A549 (cell line): ENCODE results near the gene GUCY1A2. TPM values are rescaled to one million over a fixed set of nuclear protein-coding genes. Genes with fewer than 3 reads are reported as not detected.

Experiments used
- ATAC-seq, 2 experiments: fragments of 200-7000 bp in 1 of 2; fragments of >200 bp in 1 of 2; cut with Nextera tagmentation in 1 of 2; cut with Tn5 transposase in 1 of 2; 3 replicates each; pipeline versions ENCODE4 v1.8.0 to v1.9.1; 2018 to 2020; ENCODE audit warnings: mild to moderate bottlenecking in 1 of 2, moderate library complexity in 1 of 2
- CTCF ChIA-PET: fragments of 300-600 bp; sonication (Branson Sonifier 250); formaldehyde crosslinking; extraction: SDS; loops from one replicate; lab custom pipeline; 2021; ENCODE audit warnings: antibody characterized with exemption, inconsistent platforms; lab: Yijun Ruan, JAX
- POLR2A ChIA-PET: fragments of 350-600 bp; formaldehyde crosslinking; extraction: SDS; loops from one replicate; lab custom pipeline; 2021; ENCODE audit warnings: antibody characterized with exemption, inconsistent platforms; lab: Yijun Ruan, JAX
- DNase-seq, 2 experiments: peaks; one replicate each; pipeline versions ENCODE4 v3.0.0 to v3.0.0-alpha.2; 2011 to 2016; ENCODE audit warnings: low read depth in 1 of 2, low spot score in 1 of 2
- FAIRE-seq: peaks from 2 replicates; lab custom pipeline; 2011; peaks lifted over from hg19 to GRCh38; lab: Jason Lieb, UNC
- H3K27ac ChIP-seq, 2 experiments: fragments of >200 bp; sonication (Bioruptor Twin); formaldehyde crosslinking; 3 replicates each; pipeline ENCODE4 v1.5.1; 2016 to 2017
- H3K4me1 ChIP-seq: fragments of >200 bp; sonication (Bioruptor Twin); formaldehyde crosslinking; 3 replicates; pipeline ENCODE4 v1.6.1; 2016
- H3K4me2 ChIP-seq: fragments of >200 bp; sonication (Bioruptor Twin); formaldehyde crosslinking; 3 replicates; pipeline ENCODE4 v1.6.1; 2016
- H3K4me3 ChIP-seq: fragments of >200 bp; sonication (Bioruptor Twin); formaldehyde crosslinking; 3 replicates; pipeline ENCODE4 v1.5.1; 2016
- H3K9me3 ChIP-seq: fragments of >200 bp; sonication (Bioruptor Twin); formaldehyde crosslinking; 3 replicates; pipeline ENCODE4 v1.6.1; 2016
- CBX2 ChIP-seq: fragments of 200-600 bp; sonication (generic); IDR thresholded peaks from 2 replicates; pipeline ENCODE4 v1.6.1; 2016; ENCODE audit warnings: low read depth, mild to moderate bottlenecking, borderline replicate concordance
- CBX8 ChIP-seq: fragments of 200-600 bp; sonication (generic); IDR thresholded peaks from 2 replicates; pipeline ENCODE4 v1.6.1; 2016
- EHF ChIP-seq: fragments of 250-450 bp; sonication (Bioruptor Pico); IDR thresholded peaks from 2 replicates; pipeline ENCODE4 v1.5.0; 2020; ENCODE audit warnings: mild to moderate bottlenecking
- HOXB13 ChIP-seq: fragments of 250-450 bp; sonication (Bioruptor Pico); IDR thresholded peaks from 2 replicates; pipeline ENCODE4 v1.5.0; 2020; ENCODE audit warnings: low read depth, mild to moderate bottlenecking, moderate library complexity
- HOXB5 ChIP-seq: fragments of 250-450 bp; sonication (Bioruptor Pico); IDR thresholded peaks from 2 replicates; pipeline ENCODE4 v1.5.0; 2020; ENCODE audit warnings: mild to moderate bottlenecking, moderate library complexity
- JUN ChIP-seq, 2 experiments: fragments of >200 bp; sonication (Bioruptor Twin); formaldehyde crosslinking; IDR thresholded peaks; 2 replicates in 1 of 2; 3 replicates in 1 of 2; pipeline ENCODE4 v1.6.1; 2016 to 2017
- JUNB ChIP-seq: fragments of >200 bp; sonication (Bioruptor Twin); formaldehyde crosslinking; IDR thresholded peaks from 2 replicates; pipeline ENCODE4 v1.6.1; 2016
- KDM1A ChIP-seq: fragments of 200-600 bp; sonication (generic); IDR thresholded peaks from 2 replicates; pipeline ENCODE4 v1.6.1; 2016; ENCODE audit warnings: low read depth, mild to moderate bottlenecking
- MAFK ChIP-seq: fragments of 450-650 bp; IDR thresholded peaks from 2 replicates; pipeline ENCODE4 v1.6.1; 2014; ENCODE audit not compliant: partially characterized antibody
- MAZ ChIP-seq: fragments of 150-350 bp; IDR thresholded peaks from 2 replicates; pipeline ENCODE4 v1.6.1; 2014; ENCODE audit warnings: antibody characterized with exemption, low read depth, low read length, borderline replicate concordance
- POLR2AphosphoS2 ChIP-seq: conservative IDR thresholded peaks from 2 replicates; pipeline ENCODE4 v1.6.1; 2012; ENCODE audit warnings: low read length, improper control_type of control experiment, inconsistent platforms
- RAD21 ChIP-seq, 2 experiments: fragments of >200 bp in 1 of 2; sonication (Bioruptor Twin) in 1 of 2; formaldehyde crosslinking in 1 of 2; IDR thresholded peaks in 1 of 2; conservative IDR thresholded peaks in 1 of 2; 2 replicates in 1 of 2; 3 replicates in 1 of 2; pipeline ENCODE4 v1.6.1; 2012 to 2018; ENCODE audit warnings: inconsistent platforms in 1 of 2
- RFX5 ChIP-seq: fragments of 450-650 bp; IDR thresholded peaks from 2 replicates; pipeline ENCODE4 v1.7.1; 2014; ENCODE audit warnings: antibody characterized with exemption, mild to moderate bottlenecking, moderate library complexity
- SREBF2 ChIP-seq: fragments of 450-650 bp; IDR thresholded peaks from 2 replicates; pipeline ENCODE4 v1.6.1; 2014; ENCODE audit warnings: mild to moderate bottlenecking, moderate library complexity
- WGBS: methylation state at CpG from one replicate; pipeline ENCODE4 v1.1.6; 2017; ENCODE audit errors: missing lambda C conversion rate; 5-methylcytosine and 5-hydroxymethylcytosine counted together
- polyA plus RNA-seq, 4 experiments: library from polyadenylated mRNA; depleted of rRNA in 3 of 4; stranded (reverse); fragments of >200 nt; fragmentation: RNase III in 1 of 4; extraction: RNeasy Plus Mini Kit Qiagen cat#74134 plus additional on column Dnase treatment in 1 of 4; gene quantifications; 2 replicates in 3 of 4; 3 replicates in 1 of 4; pipeline ENCODE4 v1.2.3, GENCODE V29; 2011 to 2017
- TF ChIP-seq, protein P1 (sequence below): fragments of >200 bp; sonication (Bioruptor Twin); formaldehyde crosslinking; IDR thresholded peaks from 3 replicates; pipeline ENCODE4 v1.6.1; 2016
- TF ChIP-seq, protein P2 (sequence below): fragments of 250-450 bp; sonication (Bioruptor Pico); IDR thresholded peaks from 2 replicates; pipeline ENCODE4 v1.5.0; 2020; ENCODE audit warnings: low read depth, mild to moderate bottlenecking, moderate library complexity
- TF ChIP-seq, protein P3 (sequence below): fragments of 450-650 bp; IDR thresholded peaks from 2 replicates; pipeline ENCODE4 v1.6.1; 2014; ENCODE audit warnings: antibody characterized with exemption
- TF ChIP-seq, protein P4 (sequence below): fragments of 200-600 bp; sonication (generic); IDR thresholded peaks from 2 replicates; pipeline ENCODE4 v1.6.1; 2016; ENCODE audit warnings: antibody characterized with exemption, mild to moderate bottlenecking, moderate library complexity

The GUCY1A2 gene
- polyA plus RNA-seq, 2 of the 4 experiments (the other 2 are of a cell fraction), result 0.12 to 0.16 TPM

DNA sequence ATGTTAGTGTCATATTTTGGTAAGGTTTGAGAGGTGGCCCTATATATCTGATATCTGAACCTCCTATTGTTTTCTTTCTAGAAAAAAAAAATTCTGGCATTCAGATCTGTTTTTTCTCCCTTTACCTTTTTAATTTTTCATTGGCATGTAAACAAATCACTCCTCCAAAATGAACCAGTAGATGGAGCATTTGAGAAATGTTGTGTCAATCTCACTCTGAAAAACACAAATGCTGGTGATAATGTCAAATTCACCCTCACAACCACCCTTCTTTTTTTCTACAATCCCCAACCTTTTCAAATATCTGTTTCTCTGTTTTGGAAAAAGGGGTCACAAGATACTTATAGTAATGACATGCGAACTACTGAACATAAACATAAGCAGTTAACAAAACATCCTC lies 9.1 kb downstream of the GUCY1A2 start:
- Histone ChIP-seq H3K9me3 (no peaks in the 10 kb centered on the region), H3K4me2 (no peak overlapping the region), H3K27ac (no peak overlapping the region), H3K4me3 (no peak overlapping the region), H3K4me1 (peaks cover 34% of the 10 kb centered on the region)
- TF ChIP-seq, protein P1, sequence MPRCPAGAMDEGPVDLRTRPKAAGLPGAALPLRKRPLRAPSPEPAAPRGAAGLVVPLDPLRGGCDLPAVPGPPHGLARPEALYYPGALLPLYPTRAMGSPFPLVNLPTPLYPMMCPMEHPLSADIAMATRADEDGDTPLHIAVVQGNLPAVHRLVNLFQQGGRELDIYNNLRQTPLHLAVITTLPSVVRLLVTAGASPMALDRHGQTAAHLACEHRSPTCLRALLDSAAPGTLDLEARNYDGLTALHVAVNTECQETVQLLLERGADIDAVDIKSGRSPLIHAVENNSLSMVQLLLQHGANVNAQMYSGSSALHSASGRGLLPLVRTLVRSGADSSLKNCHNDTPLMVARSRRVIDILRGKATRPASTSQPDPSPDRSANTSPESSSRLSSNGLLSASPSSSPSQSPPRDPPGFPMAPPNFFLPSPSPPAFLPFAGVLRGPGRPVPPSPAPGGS, result no peak
- TF ChIP-seq JUN (IDR thresholded peaks at IDR 0.05), result no peak
- no peak for TF ChIP-seq CBX8
- no peak for TF ChIP-seq HOXB13
- no peak for TF ChIP-seq RAD21 (conservative IDR thresholded peaks at IDR 0.05 in 1 of 2, IDR thresholded peaks at IDR 0.05 in 1 of 2)
- TF ChIP-seq, protein P2, sequence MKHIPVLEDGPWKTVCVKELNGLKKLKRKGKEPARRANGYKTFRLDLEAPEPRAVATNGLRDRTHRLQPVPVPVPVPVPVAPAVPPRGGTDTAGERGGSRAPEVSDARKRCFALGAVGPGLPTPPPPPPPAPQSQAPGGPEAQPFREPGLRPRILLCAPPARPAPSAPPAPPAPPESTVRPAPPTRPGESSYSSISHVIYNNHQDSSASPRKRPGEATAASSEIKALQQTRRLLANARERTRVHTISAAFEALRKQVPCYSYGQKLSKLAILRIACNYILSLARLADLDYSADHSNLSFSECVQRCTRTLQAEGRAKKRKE (CRISPR knock-in tag), result no peak
- TF ChIP-seq, protein P3, sequence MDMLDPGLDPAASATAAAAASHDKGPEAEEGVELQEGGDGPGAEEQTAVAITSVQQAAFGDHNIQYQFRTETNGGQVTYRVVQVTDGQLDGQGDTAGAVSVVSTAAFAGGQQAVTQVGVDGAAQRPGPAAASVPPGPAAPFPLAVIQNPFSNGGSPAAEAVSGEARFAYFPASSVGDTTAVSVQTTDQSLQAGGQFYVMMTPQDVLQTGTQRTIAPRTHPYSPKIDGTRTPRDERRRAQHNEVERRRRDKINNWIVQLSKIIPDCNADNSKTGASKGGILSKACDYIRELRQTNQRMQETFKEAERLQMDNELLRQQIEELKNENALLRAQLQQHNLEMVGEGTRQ, result no peak
- no peak for TF ChIP-seq SREBF2
- no peak for TF ChIP-seq HOXB5 (CRISPR knock-in tag)
- TF ChIP-seq JUNB, result no peak
- TF ChIP-seq RFX5, result no peak
- TF ChIP-seq MAFK, result no peak
- no peak for TF ChIP-seq POLR2AphosphoS2
- no peak for TF ChIP-seq KDM1A
- TF ChIP-seq, protein P4, sequence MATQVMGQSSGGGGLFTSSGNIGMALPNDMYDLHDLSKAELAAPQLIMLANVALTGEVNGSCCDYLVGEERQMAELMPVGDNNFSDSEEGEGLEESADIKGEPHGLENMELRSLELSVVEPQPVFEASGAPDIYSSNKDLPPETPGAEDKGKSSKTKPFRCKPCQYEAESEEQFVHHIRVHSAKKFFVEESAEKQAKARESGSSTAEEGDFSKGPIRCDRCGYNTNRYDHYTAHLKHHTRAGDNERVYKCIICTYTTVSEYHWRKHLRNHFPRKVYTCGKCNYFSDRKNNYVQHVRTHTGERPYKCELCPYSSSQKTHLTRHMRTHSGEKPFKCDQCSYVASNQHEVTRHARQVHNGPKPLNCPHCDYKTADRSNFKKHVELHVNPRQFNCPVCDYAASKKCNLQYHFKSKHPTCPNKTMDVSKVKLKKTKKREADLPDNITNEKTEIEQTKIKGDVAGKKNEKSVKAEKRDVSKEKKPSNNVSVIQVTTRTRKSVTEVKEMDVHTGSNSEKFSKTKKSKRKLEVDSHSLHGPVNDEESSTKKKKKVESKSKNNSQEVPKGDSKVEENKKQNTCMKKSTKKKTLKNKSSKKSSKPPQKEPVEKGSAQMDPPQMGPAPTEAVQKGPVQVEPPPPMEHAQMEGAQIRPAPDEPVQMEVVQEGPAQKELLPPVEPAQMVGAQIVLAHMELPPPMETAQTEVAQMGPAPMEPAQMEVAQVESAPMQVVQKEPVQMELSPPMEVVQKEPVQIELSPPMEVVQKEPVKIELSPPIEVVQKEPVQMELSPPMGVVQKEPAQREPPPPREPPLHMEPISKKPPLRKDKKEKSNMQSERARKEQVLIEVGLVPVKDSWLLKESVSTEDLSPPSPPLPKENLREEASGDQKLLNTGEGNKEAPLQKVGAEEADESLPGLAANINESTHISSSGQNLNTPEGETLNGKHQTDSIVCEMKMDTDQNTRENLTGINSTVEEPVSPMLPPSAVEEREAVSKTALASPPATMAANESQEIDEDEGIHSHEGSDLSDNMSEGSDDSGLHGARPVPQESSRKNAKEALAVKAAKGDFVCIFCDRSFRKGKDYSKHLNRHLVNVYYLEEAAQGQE, result no peak
- no peak for TF ChIP-seq MAZ
- no peak for TF ChIP-seq CBX2
- no peak for DNase-seq
- FAIRE-seq, result no peak
- ATAC-seq, result no peak
- CTCF ChIA-PET, result no interaction called here
- POLR2A ChIA-PET, result no interaction called here
- 78% methylated on average over 1 of the region's 1 CpG for WGBS

DNA sequence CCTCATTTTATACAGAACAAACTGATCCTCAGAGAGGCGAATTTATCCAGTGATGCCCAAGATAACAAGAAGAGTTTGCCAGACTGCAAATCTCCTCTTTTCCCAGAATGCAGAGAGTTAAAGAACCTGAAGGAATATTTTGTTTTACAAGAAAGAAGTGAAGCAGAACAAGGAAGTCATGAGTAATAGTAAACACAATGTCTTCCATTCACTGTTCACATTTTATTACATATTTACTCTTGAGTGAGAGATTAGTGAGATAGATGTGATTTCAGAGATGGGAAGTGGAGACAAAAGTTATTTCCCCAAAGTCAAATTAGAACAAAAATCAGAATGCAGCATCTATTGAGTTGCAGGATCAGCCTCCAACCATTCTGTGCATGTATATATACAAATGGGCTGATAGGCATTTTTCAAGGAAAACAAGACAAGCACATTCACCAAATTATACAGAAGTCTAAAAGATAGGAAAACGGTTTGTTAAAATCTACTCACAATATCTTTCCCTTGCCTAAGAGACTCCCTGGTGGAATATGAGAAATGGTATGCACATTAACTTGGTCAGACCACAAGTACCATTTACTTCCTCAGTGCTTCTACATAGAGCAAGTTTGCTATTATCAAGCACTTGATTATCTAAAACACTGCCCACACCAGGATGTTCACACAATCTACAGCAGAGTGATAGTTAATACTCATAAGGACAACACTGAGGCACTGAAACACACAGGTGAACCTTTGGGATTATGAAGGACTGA lies 12.0 kb downstream of the GUCY1A2 start:
- DNase-seq, result no peak
- TF ChIP-seq EHF (CRISPR knock-in tag), result no peak
- TF ChIP-seq, all 56 proteins: peak for 0
- peaks cover 11% of the 10 kb centered on the region; the same call in 1 of the 3 replicates for H3K4me1 ChIP-seq
- H3K4me3 ChIP-seq, result no peak overlapping the region
- H3K9me3 ChIP-seq, result no peaks in the 10 kb centered on the region
- ChIA-PET POLR2A (no interaction called here), CTCF (no interaction called here)
- ATAC-seq, result no peak
- peak overlapping the region in 1 of 2 experiments; percentile 50; a peak in 1 of 6 replicates for H3K27ac ChIP-seq
- no peak for FAIRE-seq
- 16% methylated on average over 2 of the region's 2 CpGs for WGBS
- peak overlapping the region; percentile 47 for H3K4me2 ChIP-seq
